Stimulated activated naive CD4-positive, alpha-beta T cell (primary cell): ENCODE data around the gene CCDC190.
"Not testable (repeated sequence)": the region's sequence is repeated elsewhere in the genome, so short reads cannot be mapped to it uniquely, and the experiment has no call there.

Experiments used
- DNase-seq, 6 experiments: peaks; one replicate each; lab custom pipeline; 2025; lab: John Stamatoyannopoulos, UW

The CCDC190 gene

DNA sequence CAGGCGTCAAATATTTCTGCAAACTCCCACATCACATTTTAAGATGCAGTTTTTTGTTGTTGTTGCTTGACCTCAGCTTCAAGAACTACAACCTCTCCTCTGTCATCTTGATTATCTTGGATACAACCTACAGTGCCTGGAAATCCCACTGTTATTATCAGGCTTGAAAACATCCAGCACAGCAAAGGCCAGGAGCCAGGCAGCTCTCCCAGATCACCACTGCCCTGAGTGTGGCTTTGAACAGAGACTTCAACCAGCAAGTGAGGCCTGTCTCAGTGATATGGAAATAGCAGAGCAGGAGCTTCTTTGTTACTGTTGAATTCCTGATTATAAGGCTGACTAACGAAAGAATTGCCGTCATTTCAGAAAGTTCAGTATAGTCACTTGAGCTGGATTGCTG is 28.5 kb downstream of the CCDC190 start:
- no peak for DNase-seq

- no peak for DNase-seq
These were observed 31.7 kb downstream of the CCDC190 start for GRCh38 chr1:162829268-162829667.

DNA sequence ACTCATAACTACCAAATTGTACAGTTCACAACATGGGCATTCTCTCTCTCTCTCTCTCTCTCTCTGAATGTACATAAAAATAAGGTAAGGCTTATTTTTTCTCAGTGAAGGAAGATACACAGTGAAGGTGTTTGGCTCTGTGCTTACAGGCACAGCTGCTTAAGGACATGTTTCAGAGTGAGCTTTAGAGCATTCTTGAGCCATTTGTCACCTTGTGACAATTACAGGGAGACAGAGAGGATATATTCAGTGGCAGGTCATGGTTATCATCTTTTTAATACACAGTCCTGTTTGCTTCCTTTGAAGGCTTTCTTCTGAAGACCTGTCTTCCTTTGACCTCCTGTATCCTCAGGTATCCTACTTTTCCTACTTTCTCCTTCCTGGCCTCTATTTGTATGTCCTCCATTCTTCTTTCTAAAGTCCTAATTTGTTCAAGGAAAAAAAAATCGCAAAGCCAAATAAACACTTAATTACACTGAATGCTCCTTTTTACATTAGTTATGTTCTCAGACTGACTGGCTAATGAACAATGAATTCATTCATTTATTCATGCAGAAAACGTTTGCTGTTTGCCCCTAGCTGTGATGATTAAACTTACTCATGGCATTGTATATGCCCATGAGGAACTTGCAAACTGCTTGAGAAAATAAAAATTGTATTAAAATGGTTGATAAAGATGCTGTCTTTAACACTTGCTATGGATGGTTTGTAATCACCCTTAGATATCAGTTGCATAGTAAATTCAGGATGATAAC is 37.0 kb downstream of the CCDC190 start:
- no peak for DNase-seq

DNA sequence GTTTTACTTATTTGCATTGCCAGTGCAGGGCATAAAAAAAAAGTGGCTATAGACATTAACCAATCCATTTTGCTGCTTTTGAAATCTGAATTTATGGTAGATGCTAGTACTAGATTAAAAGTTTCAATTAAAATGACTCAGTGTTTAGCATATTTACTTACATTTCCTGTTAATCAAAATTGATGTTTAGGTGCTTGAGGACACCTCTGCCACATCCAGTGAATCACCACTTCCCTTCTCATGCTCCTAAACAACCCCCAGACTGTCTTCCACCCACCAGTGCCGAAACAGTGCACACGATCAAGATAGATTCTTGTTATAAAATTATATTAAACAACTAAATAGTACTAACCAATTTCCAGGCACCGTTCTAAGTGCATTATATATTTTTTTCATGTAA is 37.7 kb downstream of the CCDC190 start:
- DNase-seq: no peak

- DNase-seq: no peak
These were observed 38.4 kb downstream of the CCDC190 start for GRCh38 chr1:162822391-162823200.

DNA sequence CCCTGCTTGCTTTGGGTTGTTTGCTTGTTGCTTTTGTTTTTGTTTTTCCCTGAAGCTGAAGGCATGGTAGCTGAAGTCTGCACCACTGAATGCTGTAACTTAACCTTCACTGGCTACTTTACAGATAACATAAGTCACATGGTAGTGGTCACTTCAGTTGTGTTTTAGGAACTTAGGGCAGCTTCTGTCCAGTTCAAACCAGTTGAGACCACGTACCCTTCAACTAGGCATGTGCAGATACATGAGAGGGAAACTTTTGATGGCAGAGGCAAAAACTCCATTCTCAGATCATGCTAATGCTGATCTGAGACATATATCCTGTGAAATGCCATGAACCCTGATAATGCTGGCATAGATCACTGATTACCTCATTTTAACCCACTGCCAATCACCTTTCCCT is 42.3 kb downstream of the CCDC190 start:
- not testable (repeated sequence) for DNase-seq

- not testable (repeated sequence) for DNase-seq
These were observed 42.8 kb downstream of the CCDC190 start for GRCh38 chr1:162818136-162818535.

DNA sequence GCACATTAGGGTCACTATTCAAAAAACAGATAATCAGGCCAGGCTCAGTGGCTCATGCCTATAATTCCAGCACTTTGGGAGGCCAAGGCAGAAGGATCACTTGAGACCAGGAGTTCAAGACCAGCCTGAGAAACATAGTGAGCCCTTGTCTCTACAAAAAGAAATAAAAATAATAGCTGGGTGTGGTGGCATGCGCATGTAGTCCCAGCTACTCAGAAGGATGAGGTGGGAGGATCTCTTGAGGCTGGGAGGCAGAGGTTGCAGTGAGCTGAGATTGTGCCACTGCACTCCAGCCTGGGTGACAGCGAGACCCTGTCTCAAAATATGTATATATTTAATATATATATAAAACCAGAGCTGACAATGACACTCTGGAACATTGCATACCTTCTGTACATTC is 48.6 kb downstream of the CCDC190 start:
- not testable (repeated sequence) for DNase-seq

GRCh38 chr1:162807503-162807902 is 53.5 kb downstream of the CCDC190 start:
- DNase-seq: not testable (repeated sequence)
